ENCODE measurements around the gene FASLG.
"Not testable (repeated sequence)": the region's sequence is repeated elsewhere in the genome, so short reads cannot be mapped to it uniquely, and the experiment has no call there.

The FASLG gene

DNA sequence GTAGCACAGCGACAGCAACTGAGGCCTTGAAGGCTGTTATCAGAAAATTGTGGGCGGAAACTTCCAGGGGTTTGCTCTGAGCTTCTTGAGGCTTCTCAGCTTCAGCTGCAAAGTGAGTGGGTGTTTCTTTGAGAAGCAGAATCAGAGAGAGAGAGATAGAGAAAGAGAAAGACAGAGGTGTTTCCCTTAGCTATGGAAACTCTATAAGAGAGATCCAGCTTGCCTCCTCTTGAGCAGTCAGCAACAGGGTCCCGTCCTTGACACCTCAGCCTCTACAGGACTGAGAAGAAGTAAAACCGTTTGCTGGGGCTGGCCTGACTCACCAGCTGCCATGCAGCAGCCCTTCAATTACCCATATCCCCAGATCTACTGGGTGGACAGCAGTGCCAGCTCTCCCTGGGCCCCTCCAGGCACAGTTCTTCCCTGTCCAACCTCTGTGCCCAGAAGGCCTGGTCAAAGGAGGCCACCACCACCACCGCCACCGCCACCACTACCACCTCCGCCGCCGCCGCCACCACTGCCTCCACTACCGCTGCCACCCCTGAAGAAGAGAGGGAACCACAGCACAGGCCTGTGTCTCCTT lies at the start of gene FASLG:
FASLG (plus strand) TSS at position 233 of the 583 bp plus-strand sequence; CDS start at position 332, 99 bp downstream.
- DNase-seq (ENCODE audit: low read depth) = no peak

DNA sequence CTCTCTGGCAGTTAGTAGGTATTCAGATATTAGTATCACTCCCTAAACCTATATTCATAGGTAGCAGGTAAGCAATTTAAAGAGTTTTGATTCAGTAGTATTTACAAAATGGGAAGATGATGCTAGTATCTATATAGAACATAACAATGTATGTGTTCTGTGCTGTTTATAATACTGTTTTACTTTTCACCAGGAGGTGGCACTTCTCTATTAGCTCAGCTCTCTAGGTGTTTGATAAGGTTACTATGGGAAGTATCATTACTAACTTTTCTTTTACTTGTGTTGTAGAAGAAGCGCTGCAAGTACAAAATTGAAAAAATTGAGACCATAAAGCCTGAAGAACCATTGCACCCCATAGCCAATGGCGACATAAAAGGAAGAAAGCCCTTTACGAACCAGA lies 49.4 kb upstream of the FASLG start:
- DNase-seq (ENCODE audit: low read depth) = peak; percentile 25

DNA sequence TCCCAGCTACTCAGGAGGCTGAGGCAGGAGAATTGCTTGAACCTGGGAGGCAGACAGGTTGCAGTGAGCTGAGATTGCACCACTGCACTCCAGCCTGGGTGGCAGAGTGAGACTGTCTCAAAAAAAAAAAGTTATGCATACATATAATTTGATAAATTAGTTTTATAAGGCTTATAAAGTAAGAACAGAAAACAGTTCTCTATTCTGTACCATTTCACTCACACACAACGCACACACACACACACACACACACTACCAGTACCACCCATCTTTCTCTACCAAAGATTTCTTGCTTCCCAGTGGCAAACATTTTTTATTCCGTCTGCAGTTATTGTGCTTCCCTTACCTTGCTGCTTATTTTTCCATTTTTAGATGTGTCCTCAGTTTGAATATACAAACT lies 46.4 kb upstream of the FASLG start:
- DNase-seq (ENCODE audit: low read depth) = no peak

DNA sequence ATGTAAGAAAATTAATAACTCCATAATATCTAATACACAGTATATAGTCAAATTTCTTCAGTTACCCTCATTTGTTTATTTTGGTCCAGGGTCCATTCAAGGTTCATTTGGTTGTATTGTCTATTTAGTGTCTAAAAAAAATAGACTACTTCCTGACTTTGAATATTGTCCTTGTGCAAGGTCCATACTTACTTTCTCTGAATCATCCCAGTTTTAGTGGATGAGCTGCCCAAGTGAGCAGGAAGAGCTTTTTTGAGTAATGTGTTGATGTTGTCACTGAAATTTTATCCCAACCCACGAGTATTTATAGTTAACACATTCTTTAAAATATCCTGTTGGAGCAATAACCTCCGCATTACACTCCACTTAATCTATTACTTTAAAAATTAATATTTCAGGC lies 45.6 kb upstream of the FASLG start:
- DNase-seq (ENCODE audit: low read depth) = peak; percentile 42

GRCh38 chr1:172616195-172616594 lies 42.7 kb upstream of the FASLG start:
- DNase-seq (ENCODE audit: low read depth) = no peak

GRCh38 chr1:172616636-172617035 lies 42.3 kb upstream of the FASLG start:
- no peak for DNase-seq (ENCODE audit: low read depth)

- DNase-seq (ENCODE audit: low read depth) = not testable (repeated sequence)
Observed at GRCh38 chr1:172620603-172621002, 38.3 kb upstream of the FASLG start.

- DNase-seq (ENCODE audit: low read depth) = no peak
Observed at GRCh38 chr1:172622541-172622940, 36.4 kb upstream of the FASLG start.

GRCh38 chr1:172623748-172624147 lies 35.2 kb upstream of the FASLG start:
- no peak for DNase-seq (ENCODE audit: low read depth)

DNA sequence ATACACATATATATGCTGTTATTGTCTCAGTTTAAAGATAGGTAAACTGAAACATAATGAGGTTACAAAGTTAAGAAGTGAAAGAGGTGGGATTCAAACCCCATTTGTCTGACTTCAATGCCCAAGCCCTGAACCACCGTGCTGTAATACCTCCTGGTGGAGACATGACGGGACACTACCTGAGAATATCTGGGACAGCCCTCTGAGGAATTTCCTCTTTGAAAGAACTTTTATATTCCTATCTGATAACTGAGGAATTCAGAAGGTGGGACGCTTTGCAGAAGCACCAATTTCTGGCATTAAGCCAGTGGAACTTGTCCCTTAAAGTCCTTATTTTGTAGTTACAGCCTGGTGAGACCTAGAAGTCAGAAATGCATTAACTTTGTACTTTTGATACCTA lies 32.1 kb upstream of the FASLG start:
- DNase-seq (ENCODE audit: low read depth) = no peak

GRCh38 chr1:172627702-172628101 lies 31.2 kb upstream of the FASLG start:
- no peak for DNase-seq (ENCODE audit: low read depth)

DNA sequence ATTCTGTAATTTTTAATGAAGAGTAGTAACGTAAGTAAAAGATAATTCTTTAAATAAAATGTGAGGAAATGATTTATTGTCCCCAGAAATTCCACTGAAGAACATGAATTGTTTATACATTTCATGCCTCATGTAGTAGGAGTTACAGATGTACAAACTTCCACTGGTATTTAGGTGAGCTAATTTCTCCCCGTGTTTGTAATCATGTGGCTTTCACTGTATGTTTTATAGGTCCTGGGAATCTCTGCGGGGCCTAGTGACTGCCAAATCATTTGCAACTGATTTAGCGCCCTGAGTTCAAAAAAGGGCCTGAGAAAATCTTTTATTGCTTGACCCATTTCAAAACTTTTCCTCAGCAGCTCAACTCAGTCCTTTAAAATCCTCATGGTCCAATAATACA lies 30.5 kb upstream of the FASLG start:
- DNase-seq (ENCODE audit: low read depth) = no peak

GRCh38 chr1:172629170-172629569 lies 29.7 kb upstream of the FASLG start:
- no peak for DNase-seq (ENCODE audit: low read depth)

GRCh38 chr1:172629638-172630037 lies 29.3 kb upstream of the FASLG start:
- no peak for DNase-seq (ENCODE audit: low read depth)

DNA sequence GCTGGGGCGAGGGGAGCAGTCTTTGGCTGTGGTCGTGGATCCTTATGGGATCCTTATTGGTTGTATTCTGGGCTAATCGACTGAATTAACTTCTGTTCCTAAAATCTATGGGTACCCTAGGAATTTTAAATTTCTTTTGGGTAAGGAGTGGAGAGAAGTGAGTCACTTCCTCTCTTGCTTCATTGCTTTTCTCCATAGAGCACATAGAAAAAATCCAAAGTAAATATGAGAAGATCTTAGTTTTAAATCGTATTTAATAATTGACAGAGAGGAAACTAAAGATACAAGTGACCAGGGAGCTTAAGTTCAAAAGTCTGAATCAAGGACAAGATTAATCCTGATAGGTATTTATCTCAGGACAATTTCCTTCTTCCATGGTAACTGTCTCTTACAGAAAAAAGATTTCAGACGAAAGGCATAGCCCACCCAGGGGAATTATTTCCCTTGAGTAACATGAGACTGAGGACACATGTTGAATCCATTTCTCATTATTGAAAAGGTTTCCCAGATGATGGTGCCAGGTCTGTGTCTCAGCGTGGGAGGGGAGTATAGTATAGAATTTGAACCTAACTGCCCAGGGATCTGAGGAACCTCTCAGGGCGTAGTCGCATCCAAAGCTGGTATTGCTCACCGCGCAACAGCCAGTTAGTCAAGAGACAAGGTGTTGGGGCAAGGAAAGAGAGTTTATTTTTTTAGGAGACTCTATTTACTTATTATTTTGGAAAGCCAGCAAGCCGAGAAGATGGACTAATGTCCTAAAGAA lies 28.7 kb upstream of the FASLG start:
- DNase-seq (ENCODE audit: low read depth) = peak; percentile 44

- DNase-seq (ENCODE audit: low read depth) = peak; percentile 39
Observed at GRCh38 chr1:172630868-172631267, 28.0 kb upstream of the FASLG start.

GRCh38 chr1:172637522-172637921 lies 21.4 kb upstream of the FASLG start:
- peak; percentile 87 for DNase-seq (ENCODE audit: low read depth)

- DNase-seq (ENCODE audit: low read depth) = no peak
Observed at GRCh38 chr1:172638249-172638648, 20.7 kb upstream of the FASLG start.

GRCh38 chr1:172638885-172639831 lies 19.7 kb upstream of the FASLG start:
- peak; percentile 89 for DNase-seq (ENCODE audit: low read depth)

DNA sequence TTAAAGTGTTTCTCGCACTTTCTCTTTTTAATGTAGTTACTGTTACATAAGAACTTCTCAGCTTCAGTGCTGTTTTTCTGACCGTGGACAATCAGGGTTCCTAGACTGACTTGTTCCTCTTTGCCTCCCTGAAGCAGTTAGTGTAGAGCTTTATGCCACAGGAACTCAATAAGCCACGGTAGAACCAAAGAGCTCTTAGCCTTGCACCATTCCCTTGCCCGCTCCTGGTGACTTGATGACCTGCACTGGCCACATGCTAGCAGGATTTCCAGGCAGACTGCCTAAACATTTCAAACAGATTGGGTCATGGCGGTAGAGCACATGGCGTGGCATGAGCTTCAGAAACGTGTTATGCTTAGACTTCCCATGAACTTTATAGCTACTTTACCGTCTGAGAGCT lies 18.8 kb upstream of the FASLG start:
- DNase-seq (ENCODE audit: low read depth) = peak; percentile 30

DNA sequence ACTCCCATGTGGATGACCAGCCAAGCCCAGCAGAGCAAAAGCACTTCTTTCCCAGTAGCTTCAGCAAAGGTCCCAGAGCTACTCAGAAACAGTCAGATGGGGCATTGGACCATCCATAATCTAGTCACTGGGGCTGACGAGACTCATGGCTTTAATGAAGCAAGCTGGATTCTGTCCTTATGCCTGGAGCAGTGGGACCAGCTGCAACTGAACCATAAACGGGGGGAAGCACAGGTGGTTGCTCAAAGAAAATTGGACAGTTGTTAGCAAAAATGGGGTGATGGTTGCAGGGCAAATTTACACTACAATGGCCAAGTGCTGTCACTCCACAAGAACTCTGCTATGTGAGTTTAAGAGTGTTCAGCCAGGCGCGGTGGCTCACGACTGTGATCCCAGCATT lies 17.4 kb upstream of the FASLG start:
- no peak for DNase-seq (ENCODE audit: low read depth)

GRCh38 chr1:172642970-172643369 lies 15.9 kb upstream of the FASLG start:
- DNase-seq (ENCODE audit: low read depth) = peak; percentile 27

DNA sequence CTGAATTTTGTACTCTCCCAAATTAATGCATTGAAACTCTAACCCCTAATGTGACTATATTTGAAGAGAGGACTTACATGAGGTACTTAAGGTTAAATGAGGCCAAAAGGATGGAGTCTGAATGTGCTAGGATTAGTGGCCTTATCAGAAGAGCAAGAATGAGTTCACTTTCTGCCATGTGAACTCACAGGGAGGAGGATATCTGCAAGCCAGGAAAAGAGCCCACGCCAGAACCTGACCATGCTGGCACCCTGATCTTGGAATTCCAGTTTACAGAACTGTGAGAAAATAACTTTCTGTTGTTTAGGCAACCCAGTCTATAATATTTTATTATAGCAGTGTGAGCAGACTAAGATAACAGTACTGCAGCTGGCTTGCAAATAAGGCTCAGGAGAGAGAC lies 12.2 kb upstream of the FASLG start:
- DNase-seq (ENCODE audit: low read depth) = no peak

All from EH (cell line).